ENCODE results near the gene TMEM191B.
A peak's percentile ranks its signal among the peaks of the same experiment; 100 is the strongest.
"Not testable (repeated sequence)": the region's sequence is repeated elsewhere in the genome, so short reads cannot be mapped to it uniquely, and the experiment has no call there.

Gene TMEM191B

DNA sequence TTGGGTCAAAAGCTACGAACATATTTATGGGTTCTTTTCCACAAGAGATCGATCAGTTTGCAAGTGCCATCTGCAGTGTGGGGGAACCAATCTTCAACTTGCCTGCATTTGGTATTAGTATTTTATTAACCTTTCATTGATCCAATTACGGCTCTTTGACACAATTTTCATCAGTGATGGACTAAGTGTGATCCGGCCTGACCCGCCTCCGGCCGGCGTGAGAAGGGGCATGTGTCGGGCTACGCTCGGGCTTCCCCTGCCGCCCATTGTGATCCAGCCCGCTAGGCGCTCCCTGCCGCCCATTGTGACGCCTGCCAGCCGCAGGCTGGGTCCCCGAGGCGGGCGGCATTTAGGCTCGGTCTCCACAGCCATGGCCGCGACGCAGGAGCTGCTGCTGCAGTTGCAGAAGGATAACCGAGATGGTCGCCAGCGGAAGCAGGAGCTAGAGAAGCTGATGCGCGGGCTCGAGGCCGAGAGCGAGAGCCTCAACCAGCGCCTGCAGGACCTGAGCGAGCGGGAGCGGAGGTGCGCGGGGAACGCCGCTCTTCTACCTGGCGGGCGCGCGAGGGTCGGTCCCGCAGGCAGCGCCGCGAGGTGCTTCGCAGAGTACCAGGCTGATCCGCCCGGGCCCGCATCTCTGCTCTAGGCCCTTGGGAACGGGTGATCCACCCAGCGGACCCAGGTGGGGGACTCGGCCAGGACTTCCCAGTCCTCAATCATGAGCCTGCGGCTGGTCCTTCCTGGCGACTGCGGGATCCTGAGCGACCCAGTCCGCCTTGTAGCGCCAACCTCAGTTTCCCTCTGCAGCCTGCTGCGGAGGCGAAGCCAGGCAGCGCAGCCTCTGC, at the start of gene TMEM191B:
Gene TMEM191B, plus strand, starts transcription at position 51 of the 845 bp plus-strand sequence. Its CDS starts 179 bp downstream, at position 230.
- not testable (repeated sequence) for DNase-seq (ENCODE audit: low read depth)
- H3K4me3 ChIP-seq (ENCODE audit: low read depth, low read length) = peak within 1 kb of the TSS; percentile 24; the same call in 1 of the 2 replicates

DNA sequence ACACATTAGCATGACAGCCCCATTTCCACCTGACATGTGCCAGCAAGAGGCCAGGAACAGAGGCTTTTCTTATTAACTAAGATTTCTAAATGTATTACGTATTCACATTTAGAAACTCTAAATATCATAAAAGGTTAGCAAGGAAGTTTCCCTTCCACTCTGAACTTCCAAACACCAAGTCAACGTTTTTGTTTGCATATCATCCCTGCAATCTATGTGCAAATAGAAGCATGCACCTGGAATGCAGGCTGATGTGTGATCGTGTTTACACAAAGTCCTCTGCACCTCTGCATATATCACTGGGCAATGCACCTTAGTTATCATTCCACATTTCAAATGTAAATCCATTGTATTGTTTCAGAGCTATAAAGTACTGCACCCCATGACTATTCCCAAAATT, 31.4 kb upstream of the TMEM191B start:
- DNase-seq (ENCODE audit: low read depth); H3K4me3 ChIP-seq (ENCODE audit: low read depth, low read length): not testable (repeated sequence)

DNA sequence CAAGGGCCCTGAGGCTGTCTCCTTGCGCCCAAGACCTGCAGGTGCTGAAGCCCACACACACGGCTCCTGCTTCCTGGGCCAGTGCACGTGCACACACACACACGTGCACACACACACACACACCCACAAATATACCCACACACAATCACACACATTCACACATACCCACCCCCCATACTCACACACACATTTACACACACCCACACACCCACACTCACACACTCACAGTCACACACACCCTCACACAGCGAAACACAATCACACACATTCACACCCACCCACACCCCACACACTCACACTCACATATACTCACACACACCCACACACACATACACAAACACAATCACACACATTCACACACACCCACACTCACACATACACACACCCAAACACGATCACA, 16.3 kb upstream of the TMEM191B start:
- DNase-seq (ENCODE audit: low read depth); H3K4me3 ChIP-seq (ENCODE audit: low read depth, low read length): not testable (repeated sequence)

DNA sequence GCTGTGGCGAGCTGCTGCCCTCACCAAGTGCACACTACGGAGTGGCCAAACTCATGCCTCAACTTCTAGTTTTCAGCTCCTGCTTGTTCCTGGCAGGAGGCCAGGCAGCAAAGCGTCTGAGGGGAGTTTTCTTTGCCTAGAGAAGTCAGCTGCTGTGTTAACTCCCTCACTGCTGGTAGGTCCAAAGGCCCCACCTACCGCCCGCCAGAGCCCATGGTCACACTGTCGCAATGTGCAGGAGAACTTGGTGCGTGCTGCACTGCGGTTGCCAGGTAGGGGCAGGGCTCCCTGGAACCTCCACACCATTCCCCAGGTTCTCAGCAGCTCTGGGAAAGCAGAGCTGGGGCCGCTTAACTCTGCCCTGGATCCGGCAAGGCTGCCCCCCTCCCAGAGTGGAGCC, 15.2 kb upstream of the TMEM191B start:
- not testable (repeated sequence) for H3K4me3 ChIP-seq (ENCODE audit: low read depth, low read length); DNase-seq (ENCODE audit: low read depth)

DNA sequence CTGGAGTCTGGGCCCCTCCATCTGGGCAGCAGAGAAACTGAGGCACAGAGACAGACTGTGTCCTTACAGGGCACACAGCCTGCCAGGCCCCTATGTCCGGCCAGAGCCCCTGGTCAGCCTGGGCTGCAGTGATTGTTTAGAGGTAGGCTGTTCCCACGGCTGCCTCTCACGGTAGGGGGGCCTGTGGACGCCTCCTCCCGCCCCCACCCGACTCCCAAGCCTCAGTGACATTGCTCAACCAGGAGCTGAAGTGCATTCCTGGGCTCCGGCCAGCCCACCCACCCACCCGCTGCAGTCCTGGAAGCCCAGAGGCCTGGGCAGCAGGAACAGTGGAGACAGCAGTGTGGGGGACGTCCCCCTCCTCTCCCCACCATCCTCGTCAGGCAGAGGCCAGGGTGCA, 14.1 kb upstream of the TMEM191B start:
- DNase-seq (ENCODE audit: low read depth); H3K4me3 ChIP-seq (ENCODE audit: low read depth, low read length): not testable (repeated sequence)

DNA sequence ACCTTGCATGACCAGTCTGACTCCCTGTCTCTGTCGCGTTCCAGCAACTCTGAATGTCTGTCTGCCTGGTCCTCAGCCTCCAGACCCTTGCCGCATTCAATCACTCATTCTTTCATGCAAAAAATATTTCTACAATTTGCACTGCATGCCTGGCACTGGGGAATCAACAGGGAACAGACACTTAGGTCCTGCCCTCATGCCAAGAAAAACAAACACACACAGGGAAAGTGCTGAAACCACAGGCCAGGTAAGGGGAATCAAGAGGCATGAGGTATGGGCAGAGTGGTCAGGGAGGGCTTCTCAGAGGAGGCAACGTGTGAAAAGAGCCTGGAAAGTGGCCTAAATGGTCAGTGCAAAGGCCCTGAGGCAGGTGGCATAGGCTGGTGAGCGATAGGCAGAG, 9.5 kb upstream of the TMEM191B start, which contains the start of gene GGTLC3:
Gene GGTLC3, minus strand, starts transcription at position 101 of the 400 bp plus-strand sequence. CDS start 264 bp downstream, outside the sequence.
- H3K4me3 ChIP-seq (ENCODE audit: low read depth, low read length); DNase-seq (ENCODE audit: low read depth): not testable (repeated sequence)

DNA sequence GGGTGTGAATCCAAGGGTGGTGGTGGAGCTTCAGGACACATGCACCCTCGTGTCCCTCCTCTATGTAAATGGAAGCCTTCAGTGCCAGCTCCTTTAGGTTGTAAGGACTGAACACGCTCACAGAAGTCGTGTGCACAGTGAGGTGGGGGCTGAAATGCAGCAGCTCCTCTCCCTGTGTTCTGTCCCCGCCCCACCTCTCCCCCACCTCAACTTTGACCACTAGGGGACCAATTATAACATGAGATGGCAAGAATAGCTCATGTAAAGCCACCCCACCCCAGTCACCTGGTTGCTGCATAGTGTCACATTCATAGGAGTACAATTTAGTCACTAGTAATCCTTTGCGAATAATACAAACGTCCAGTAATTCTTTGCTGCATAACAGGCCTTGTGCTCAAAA, 4.8 kb upstream of the TMEM191B start:
- H3K4me3 ChIP-seq (ENCODE audit: low read depth, low read length); DNase-seq (ENCODE audit: low read depth): not testable (repeated sequence)

DNA sequence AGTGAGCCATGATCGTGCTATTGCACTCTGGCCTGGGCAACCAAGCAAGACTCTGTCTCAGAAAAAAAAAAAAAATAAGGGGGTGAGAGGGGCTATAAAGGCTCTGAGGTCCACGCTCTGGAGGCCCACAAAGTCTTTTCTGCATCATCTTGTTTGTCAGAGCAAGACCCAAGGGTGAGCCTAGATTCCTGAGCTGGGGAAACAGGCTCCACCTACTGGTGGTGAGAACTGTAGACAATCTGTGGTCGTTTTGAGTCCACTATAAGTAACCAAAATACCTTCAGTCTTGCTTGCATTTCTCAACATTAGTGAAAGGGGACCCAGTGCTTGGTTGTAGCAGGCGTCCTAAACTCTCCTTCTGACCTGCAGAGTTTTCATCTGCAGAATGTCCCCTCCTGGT, 4.3 kb upstream of the TMEM191B start:
- not testable (repeated sequence) for H3K4me3 ChIP-seq (ENCODE audit: low read depth, low read length); DNase-seq (ENCODE audit: low read depth)

DNA sequence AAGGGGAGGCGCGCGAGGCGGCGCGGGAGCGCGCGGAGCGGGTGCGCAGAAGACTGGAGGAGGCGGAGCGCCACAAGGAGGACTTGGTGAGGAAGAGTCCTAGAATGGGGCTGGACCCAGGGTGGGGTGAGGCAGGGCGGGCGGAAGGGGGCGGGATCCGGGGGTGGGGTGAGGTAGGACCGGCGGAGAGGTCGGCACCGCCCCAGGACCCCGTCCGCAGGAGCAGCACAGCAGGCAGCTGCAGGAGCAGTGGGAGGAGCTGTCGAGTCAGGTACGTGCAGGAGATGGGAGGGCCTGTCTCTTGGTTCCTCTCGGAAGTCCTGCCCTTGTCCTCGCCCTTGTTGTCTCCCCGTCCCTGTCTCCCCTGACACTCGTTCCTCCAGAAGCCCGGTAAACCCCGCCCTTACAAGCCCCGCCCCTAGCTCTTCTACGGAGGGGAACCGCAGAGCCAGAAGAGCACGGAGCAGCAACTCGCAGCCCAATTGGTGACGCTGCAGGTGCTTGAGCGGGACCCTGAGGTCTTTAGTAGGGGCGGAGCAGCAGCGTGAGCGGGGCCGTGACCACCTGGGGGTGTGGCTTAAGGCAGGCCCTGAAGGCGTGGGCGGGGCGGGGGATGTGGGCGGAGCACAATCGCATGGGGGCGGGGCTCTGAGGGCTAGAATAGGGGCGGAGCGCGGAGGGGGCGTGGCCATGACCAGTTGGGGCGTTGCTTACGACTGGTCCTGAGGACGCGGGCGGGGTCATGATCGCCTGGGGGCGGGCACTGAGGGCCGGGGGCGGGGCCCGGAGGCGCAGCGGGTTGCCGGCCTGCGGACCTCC, 1.2 kb downstream of the TMEM191B start:
- not testable (repeated sequence) for H3K4me3 ChIP-seq (ENCODE audit: low read depth, low read length)
- DNase-seq (ENCODE audit: low read depth) = peak; percentile 92

DNA sequence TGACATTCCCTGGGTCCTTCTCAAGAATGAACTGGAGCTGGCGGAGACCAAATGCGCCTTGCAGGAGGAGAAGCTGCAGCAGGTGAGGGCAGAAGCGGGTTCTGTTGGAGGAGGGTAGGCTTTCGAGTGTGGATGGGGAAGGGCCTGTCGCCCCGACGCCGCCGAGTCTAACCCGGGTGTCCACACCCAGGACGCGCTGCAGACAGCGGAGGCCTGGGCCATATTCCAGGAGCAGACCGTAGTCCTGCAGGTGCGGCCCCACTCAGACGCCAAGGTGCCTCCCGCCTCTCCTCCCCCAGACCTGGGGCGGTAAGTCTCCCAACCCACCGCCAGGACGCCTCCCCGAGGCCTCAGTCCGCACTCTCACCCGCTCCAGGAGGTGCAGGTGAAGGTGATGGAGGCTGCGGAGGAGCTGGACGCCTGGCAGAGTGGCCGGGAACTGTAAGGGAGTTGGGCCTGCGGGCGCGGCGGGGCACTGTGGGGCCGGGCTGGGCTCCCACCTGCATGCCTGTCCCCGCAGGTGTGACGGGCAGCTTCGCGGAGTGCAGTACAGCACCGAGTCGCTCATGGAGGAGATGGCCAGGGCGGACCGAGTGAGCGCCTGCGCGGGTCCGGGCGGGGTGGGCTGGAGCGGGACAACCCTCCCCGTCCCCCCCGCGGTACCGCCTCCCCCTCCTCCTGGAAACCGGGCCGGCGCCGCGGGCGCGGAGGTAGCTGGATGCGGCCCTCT, 2.0 kb downstream of the TMEM191B start:
- not testable (repeated sequence) for DNase-seq (ENCODE audit: low read depth)

DNA sequence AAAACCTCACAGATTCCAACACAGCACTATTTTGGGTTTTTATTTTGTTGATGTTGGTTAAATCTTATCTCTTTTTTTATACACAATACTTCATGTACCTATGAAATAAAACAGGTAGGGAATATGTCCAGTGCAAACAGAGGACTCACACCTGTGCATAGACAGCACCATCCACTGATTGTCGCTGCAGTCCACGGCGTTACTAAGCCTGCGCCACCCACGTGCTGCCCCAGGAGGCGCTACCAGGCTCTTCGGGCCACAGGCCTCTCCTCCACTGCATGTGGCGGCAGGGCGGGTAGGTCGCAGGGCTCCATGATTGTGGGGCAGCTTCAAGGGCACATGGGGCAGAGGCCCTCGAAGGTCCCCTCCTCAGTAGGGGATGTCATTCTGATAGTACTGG, 6.0 kb downstream of the TMEM191B start:
- not testable (repeated sequence) for DNase-seq (ENCODE audit: low read depth); H3K4me3 ChIP-seq (ENCODE audit: low read depth, low read length)

More for the DNA sequence above, 2.0 kb downstream of the TMEM191B start:
- H3K4me3 ChIP-seq (ENCODE audit: low read depth, low read length) = not testable (repeated sequence)

DNA sequence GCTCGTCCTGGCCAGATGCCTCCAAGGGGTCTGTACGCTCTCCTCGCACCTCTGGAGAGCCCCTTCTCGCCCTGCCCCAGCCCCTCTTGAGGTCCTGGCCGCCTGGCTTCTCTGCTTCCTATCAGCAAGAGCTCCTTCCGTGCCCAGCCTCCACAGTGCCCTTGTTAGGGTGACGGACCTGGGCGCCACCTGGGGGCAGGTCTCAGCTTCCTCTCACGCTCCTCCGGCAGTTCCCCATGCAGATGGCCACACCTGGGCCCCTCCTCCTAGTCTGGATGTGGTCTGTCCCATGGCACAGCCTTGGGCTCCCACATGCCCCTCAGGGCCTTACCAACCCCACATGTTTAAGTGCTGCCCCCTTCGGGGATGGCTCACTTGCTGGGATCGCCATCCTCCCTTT, 6.7 kb downstream of the TMEM191B start:
- DNase-seq (ENCODE audit: low read depth) = not testable (repeated sequence)

DNA sequence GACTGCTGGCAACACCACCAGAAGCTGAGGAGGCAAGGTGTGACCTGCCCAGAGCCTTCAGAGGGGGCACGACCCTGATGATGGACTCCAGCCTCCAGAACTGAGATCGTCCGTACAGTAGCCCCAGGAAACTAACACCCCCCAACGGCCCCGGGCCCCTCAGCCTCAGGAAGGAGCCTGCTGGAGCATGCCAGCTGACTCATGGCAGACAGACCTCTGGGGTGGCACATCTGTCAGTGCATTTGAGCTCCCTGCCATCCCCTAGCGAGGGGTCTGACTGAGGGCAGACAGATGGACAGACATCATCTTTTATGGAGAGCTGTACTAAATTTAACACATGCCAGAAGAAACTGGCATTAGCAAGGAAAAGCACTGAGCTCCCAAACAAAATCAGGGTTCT, 12.4 kb downstream of the TMEM191B start:
- H3K4me3 ChIP-seq (ENCODE audit: low read depth, low read length); DNase-seq (ENCODE audit: low read depth): not testable (repeated sequence)

More for the DNA sequence above, 6.7 kb downstream of the TMEM191B start:
- not testable (repeated sequence) for H3K4me3 ChIP-seq (ENCODE audit: low read depth, low read length)

DNA sequence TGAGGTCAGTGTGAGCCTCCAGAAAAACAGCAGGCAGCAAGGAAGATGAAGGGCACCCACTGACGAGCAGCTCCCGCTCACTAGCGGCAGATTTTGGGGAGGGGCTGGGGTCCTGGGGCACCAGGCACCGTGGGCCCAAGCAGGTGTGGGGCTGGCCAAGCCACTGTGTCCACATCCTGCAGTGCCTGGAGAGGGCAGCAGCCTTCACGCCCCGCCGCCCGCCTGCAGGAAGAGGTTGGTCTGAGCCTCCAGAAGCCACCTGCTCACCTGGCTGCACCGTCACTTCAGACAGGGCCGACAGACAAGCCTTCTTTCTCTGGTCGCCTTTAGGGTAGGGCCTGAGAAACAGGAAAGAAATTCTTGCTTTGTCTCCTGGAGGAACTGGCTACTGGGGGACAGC, 15.8 kb downstream of the TMEM191B start:
- not testable (repeated sequence) for DNase-seq (ENCODE audit: low read depth)

DNA sequence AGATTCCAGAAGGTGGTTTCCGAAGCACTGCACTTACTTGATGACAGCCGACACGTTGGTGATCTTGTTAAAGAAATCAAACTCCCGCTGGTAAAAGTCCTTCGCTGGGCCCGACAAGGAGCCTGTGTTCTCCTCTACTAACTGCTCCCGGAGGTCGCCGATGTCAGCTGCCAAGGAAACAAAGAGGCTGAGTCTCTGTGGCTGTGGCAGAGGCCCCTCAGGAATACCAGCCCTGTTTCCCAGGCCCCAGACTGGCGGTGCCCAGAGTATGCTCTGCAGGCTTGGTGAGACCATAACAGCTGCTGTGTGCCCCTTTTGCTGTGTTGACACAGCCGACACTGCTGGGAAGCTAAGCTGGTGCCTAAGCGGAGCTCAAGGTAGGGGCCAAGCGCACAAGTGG, 17.0 kb downstream of the TMEM191B start:
- DNase-seq (ENCODE audit: low read depth); H3K4me3 ChIP-seq (ENCODE audit: low read depth, low read length): not testable (repeated sequence)

More for the DNA sequence above, 15.8 kb downstream of the TMEM191B start:
- not testable (repeated sequence) for H3K4me3 ChIP-seq (ENCODE audit: low read depth, low read length)

DNA sequence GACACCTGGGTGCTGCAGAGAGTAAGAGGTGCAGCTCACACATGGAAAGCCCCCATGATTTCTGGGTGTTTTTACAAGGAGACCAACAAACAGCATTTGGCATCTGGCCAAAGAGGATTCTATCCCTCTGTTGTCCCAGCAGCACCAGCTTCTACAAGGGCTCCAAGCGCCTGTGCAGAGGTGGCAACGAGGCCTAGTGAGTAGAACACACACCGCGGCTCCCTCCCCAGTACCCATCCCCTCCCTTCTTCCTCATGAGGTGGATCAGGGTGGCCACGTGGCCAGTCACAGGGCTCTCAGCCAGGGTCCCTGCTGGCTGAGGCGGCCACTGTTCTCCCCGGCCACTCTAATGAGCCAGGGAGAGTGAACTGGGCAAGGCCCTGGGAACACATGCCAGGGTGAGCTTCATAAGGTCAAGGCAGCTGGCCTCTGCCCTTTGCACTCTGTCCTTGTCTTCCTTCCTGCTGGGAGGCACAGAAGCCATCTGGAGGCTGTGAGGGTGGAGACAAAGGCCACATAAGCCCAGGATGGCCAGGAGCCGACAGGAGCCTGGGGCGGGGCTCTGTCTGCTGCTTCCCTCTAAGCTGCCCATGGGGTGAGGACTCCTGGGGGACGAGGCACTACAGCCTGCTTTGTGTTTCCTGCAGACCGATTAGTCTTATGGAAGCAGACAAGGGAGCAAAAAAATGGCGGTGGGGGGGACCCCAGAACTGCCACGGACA, 22.0 kb downstream of the TMEM191B start:
- not testable (repeated sequence) for H3K4me3 ChIP-seq (ENCODE audit: low read depth, low read length); DNase-seq (ENCODE audit: low read depth)

DNA sequence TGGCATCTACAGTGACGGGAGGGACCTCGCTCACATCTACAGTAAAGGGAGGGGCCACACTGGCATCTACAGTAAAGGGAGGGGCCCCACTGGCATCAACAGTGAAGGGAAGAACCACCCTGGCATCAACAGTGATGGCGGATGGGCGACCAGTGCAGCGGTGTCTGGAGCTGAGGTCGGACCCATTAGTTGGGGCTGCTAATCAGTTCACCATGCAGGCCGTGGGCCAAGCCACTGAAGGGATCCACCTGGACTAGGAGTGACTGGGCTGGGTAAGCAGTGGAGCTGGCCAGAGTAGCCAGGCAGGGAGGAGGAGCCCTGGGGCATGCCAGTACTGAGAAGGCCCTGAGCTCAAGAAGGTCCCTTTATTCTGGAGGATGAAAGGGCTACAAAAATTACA, 23.4 kb downstream of the TMEM191B start:
- H3K4me3 ChIP-seq (ENCODE audit: low read depth, low read length); DNase-seq (ENCODE audit: low read depth): not testable (repeated sequence)

DNA sequence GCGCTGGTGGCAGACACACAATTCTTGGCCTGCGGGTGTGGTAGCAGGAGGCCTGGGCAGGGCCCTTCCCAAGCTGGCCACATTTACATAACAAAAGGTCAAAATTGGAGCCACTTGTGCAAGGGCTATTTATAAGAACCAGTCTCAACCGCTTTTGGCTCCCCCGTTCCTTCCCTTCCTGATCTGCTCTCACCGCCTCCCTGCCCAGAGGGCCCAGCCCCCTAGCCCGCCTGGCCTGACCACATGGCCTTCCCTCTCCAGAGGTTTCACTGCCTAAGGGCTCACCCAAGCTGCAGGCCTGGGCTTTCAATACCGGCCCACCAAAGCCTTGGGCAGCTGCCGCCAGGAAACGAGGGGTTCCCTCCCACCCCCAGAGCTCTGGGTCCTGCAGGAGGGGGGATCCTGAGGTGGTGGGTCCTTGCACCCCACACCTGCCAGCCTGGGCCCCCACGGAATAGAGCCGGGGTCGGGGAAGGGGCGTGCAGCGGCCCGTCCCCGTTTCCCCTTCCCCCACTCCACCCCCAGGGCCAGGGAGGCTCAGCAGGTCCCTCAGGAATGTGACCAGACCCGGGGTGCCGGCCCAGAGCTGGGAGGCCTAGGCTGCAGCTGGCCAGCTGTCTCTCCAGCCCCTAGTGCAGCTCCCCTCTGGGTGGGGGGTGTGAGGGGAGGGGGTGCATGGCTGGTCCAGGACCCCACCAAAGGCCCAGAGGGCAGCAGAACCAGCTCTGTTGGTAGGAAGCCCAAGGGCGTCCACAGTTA, 25.4 kb downstream of the TMEM191B start:
- H3K4me3 ChIP-seq (ENCODE audit: low read depth, low read length); DNase-seq (ENCODE audit: low read depth): not testable (repeated sequence)

Measured in GM12865 (cell line).